GM19438 (cell line): Measurements from ENCODE around the gene CSF2RB.

Source experiments
- ATAC-seq: cut with Tn5 transposase; IDR thresholded peaks from one replicate; pipeline ENCODE4 v1.9.1; 2021; ENCODE audit warnings: low read depth; ENCODE audit not compliant: unreplicated experiment

CSF2RB gene

DNA sequence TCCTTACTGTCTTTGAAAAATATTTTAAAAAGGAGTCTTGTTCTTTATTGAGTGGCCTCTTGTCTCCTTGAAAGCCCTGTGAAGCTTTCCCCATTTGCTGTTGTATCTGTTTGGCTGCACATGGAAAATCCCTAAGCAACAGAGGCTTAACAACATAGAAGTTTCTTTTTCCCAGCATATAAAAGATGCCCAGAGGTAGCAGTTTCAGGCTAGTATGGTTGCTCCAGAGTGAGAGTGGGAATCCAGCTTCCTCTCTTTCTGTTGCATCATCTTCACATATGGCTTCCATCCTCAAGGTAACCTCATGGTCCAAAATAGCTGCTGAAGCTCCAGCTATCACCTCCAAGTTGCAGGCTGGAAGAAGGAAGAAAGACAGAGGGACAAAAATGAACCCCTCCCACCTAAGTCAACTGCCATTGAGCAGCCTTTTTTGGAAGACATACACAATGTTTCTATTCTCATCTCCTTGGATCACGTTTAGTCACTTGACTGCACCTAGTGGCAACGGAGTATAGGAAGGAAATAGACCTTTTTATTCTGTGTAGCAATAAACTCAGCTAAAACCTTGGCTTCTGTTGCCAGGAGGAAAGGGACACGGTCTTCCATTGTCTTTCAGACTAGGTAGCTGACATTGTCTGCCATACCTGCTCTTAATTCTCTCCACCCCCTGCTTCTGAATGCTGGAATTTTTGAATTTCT is 5.3 kb downstream of the CSF2RB start:
- ATAC-seq = no peak

DNA sequence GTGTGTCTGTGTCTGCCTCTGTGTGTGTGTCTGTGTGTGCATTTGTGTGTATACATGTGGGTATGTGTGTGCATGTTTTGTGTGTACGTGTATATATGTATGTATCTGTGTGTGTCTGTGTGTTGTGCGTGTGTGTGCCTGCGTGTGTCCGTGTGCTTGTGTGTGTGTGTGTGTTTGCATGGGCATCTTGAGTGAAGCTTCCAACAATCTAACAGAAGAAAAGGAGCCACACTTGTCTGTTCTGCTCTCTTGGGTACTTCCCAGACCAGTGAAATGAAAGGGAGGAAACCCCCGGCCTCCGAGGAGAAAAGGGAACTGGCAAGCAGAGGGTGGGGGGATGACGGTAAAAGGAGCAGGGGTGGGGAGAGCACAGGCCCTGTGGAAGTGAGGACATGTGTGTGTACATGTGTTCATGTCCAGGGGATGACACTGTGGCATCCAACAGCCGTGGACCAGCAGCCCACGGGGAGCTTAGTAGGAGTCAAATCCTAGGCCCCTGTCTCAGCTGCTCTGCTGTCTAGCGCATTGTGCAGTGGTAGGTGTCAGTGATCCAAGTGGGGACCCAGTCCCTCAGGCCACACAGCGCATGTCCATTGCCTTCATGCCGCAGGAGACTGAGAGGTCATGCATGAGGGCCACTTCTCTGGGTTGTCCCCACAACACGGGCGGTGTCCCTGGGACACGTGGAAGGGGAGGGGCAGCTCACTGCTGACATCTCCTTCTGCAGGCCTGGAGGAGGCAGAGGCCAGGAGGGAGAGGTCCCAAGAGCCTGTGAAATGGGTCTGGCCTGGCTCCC is 8.1 kb downstream of the CSF2RB start:
- no peak for ATAC-seq

- no peak for ATAC-seq
These were observed 8.7 kb downstream of the CSF2RB start for GRCh38 chr22:36922105-36922608.

- no peak for ATAC-seq
These were observed 9.3 kb downstream of the CSF2RB start for GRCh38 chr22:36922711-36923110.

DNA sequence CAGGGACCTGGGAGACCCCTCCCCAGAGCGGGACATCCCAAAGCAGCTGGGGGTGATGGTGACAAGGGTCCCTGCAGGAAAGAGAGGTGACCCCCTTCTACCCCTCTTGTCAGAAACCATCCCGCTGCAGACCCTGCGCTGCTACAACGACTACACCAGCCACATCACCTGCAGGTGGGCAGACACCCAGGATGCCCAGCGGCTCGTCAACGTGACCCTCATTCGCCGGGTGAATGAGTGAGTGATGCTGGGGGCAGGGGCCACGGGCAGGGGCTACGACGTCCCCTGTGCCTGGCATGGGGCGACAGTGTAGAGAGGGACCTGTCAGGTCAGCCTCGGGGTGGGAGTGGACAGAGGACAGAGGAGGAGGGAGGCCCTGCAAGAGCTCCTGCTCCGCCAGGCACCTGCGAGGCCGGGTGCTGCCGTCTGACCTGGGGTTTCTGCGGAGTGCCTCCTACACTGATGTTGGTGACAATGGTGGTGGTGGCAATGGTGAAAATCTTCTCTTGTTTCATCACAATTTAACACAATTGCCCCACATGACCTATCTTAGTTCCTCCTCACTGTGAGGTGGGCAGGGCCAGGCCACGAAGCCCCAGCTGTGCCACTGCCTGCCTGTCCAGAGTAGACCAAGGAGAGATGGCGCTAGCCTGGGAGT is 9.8 kb downstream of the CSF2RB start:
- no peak for ATAC-seq

GRCh38 chr22:36924151-36924698 is 10.8 kb downstream of the CSF2RB start:
- ATAC-seq = no peak

GRCh38 chr22:36925388-36926290 is 12.2 kb downstream of the CSF2RB start:
- no peak for ATAC-seq

- ATAC-seq = no peak
These were observed 12.9 kb downstream of the CSF2RB start for GRCh38 chr22:36926309-36926708.

DNA sequence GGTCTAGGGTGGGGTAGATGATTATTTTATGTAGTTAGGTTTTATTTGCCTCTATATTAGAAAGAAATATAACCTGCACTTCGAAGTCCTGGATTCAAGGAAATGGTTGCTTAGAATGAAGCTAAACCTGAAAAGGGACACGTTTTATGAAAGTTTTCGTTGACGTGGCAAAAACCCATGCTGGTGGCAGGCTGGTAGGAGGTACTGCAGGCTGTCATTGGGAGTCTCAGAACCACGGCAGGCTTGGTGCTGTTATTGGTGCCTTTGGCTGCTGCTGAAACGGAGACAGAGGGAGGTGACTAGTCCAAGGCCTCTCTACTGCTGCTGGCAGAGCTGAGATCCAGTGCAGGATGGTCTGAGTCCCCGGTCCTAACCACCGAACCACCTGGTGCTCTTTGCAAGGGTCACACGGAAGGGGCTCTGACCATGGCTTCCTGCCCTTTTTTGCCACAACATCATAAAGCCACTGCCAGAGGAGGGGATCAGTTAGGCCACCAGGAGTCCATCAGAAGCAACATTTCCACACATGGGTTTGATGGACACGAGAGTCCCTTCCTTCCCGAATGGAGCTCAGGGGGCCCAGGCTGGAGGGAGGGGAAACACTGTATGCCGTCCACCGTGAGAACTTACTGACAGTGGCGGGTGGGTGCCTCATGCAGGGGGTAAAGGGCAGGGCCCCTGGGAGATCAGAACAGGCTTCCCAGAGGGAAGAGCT is 13.4 kb downstream of the CSF2RB start:
- ATAC-seq = no peak

GRCh38 chr22:36927671-36928070 is 14.2 kb downstream of the CSF2RB start:
- ATAC-seq = no peak

DNA sequence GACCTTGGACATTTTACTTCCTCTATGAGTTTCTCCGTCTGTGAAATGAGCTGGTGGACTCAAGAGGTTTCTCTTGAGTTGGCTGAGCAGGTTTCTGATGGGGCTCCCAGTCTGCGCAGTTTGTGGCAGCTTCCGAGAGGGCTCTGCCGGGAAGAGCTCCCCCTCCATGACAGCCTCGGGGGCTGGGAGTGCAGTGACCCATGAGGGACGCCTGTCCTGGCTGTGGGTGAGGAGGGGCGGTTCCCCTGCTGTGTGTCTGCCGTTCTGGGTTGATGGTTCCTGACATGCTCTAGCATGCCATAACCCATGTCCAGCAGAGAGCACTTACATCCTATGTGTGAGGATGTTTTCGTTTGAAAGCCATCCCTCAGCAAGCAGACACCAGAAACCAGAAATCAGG is 14.8 kb downstream of the CSF2RB start:
- ATAC-seq = no peak

DNA sequence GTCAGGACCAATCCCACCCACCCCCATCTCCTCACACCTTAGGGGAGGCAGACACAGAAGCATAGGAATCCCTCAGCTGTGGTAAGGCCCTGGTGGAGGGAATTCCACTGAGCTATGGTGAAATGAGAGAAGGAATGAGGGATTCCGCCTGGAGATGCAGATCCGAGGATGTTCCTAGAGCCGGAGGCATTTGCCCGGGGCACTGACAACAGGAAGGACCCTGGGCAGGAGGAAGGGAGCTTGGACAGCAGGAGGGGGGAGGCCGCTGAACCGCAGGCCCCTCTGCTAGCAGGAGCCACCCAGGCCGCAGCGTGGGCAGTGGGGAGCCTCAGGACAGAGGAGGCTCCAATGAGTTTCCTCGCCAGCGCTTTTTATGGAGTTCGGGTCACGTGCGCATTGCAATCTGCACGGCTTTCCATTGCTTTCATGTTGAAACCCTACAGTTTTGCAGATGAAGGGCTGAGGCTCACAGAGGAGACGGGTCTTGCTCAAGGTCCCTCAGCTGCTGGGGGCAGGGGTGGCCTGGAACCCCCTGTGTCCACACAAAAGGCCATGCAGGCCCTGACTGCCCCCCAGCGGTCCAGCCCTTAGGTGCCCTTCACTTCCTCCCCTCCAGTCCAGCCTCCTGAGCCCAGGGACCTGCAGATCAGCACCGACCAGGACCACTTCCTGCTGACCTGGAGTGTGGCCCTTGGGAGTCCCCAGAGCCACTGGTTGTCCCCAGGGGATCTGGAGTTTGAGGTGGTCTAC is 15.5 kb downstream of the CSF2RB start:
- ATAC-seq = no peak

GRCh38 chr22:36929621-36930020 is 16.2 kb downstream of the CSF2RB start:
- ATAC-seq = no peak

DNA sequence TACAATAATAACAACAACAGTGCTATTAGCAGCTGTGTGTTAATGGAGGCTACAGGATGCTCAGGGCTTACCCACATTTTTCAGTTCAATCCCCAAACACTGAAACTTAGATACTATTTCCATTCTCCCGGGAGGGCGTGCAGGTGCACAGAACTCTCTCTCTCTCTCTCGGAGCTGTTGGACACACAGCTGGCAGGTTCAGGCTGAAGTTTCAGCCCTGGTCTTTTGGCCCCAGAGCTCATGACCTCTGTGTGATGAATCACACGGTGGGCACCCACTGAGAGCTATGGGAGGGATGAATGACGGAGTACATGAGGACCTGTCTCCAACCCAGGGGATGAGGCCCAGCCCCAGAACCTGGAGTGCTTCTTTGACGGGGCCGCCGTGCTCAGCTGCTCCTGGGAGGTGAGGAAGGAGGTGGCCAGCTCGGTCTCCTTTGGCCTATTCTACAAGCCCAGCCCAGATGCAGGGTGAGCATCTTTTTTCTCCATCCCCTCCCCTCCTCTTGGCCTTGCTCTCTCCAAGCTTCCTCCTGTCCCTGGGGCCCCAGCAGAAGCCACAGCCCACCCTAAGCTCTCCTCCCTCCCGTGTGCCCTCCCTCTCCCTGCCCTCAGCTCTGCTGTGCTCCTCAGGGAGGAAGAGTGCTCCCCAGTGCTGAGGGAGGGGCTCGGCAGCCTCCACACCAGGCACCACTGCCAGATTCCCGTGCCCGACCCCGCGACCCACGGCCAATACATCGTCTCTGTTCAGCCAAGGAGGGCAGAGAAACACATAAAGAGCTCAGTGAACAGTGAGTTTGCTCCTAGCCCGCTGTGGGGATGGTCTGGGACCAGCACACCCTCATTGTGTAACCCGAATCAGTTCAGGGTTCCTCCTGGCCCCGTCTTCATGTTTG is 16.9 kb downstream of the CSF2RB start:
- no peak for ATAC-seq

- no peak for ATAC-seq
These were observed 18.0 kb downstream of the CSF2RB start for GRCh38 chr22:36931446-36931845.

GRCh38 chr22:36933629-36934417 is 20.4 kb downstream of the CSF2RB start:
- ATAC-seq = no peak
